Stimulated activated CD4-positive, alpha-beta T cell treated with anti-CD3 and anti-CD28 coated beads, Interleukin-2, amount 100 ng/mL, for 24 hours (primary cell): ENCODE measurements around the gene NRCAM.
"Not testable (repeated sequence)": the region's sequence is repeated elsewhere in the genome, so short reads cannot be mapped to it uniquely, and the experiment has no call there.

Experiments used
- DNase-seq, 2 donors: peaks; one replicate each; pipeline ENCODE4 v3.0.0-alpha.2; 2020

Gene NRCAM

DNA sequence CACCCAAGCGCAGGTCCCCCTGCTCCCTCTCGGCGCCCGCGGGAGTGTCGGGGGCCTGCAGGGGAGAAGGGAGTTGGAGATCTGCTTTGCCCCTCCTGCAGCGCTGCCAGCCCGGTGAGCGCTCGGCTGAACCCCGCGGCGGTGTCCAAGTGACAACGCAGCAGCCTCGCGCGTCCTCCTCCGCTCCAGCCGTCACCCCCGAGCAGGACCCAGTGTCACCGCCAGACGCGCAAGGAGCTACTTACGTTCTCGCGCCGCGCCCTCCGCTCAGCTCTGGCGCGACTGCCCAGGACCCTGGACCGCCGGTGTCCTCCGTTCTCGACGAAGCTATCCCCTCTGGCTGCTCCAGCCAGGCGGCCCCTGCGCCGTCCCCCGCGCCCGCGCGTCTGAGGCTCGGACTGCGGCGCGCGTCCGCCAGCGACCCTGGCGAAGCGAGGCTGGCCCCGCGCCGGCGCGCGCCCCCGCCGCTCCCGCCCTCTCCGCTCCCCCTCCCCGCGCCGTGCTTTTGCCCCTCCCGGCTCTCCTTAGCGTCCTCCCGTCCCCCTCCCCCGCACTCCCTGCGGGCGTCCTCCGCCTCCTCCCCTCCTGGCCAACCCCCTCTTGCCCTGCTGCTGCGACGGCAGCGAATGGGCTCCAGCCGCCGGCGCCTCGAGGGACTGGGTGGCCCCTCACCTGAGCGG is at the start of gene NRCAM:
Gene NRCAM (minus strand): TSS at position 439 of the 680 bp plus-strand sequence. CDS start 216,372 bp downstream, outside the sequence.
- peak; percentile 23 to 49 for DNase-seq

DNA sequence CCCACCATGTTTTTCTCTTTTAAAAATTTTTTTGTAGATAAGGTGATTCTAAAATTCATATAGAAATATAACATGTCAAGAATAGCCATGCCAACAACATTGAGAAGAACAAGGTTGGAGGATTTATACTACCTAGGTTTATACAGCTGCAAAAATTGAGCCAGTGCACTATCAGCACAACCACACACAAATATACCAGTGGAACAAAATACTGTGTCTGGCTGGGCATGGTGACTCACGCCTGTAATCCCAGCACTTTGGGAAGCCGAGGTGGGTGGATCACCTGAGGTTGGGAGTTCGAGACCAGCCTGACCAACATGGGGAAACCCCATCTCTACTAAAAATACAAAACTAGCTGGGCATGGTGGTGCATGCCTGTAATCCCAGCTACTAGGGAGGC is 48.3 kb upstream of the NRCAM start:
- not testable (repeated sequence) for DNase-seq

DNA sequence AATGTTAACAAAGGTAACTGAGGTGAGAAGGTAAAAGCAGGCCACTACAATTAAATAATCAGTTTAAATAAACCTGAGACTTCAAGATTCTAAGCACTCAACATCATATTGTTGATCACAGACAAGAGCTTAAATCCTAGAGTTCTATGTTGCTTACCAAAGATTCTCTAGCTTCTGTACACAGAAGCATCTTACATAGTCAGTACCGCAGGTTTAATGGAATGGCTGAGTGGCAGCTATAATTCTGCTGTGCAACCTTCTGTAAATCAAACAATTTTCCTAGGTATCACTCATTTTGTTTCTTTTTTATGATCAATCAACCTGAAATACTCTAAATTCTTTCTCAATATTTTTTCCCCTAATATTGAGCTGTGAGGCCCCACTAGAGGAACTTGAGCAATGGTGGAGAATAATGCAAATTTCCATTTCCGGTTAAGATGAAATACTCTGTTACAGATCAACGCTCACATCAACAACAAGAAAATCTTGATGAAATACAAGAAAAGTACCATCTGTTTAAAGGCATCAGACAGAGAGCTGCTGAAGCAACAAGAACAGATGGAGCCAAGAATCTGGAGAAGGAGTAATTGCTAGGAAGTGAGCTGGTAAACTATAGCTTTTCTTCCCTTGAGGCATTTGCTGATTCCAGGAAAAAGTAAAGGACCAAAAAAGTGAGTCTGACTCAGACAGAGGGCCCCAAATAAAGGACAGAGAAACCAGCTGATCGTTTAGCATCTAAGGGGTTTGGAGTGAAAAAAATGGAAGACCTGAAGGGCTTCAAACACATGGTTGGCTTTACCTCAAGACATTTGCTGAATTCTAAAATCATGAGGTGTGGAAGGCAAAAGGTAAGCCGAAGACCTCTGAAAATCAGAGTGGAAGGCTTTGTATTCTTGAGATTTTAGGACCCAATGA is 47.1 kb upstream of the NRCAM start:
- DNase-seq, result no peak

DNA sequence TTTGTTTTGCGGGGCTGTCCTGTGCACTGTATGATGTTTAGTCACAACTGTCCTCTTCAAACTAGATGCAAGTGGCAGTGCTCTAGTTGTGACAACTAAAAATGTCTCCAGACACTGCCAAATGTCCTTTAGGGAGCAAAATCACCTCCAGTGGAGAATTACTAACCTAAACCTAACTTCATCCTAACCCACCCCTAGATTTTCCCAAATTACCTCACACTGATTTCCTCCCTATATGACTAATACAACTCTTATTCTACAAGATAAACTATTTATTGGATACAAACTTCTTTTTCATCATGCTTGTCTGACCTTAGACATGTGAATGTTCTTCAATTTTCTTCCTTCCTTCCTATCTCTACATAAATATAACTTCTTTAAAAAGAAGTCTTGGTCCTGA is 43.3 kb upstream of the NRCAM start:
- DNase-seq, result no peak

DNA sequence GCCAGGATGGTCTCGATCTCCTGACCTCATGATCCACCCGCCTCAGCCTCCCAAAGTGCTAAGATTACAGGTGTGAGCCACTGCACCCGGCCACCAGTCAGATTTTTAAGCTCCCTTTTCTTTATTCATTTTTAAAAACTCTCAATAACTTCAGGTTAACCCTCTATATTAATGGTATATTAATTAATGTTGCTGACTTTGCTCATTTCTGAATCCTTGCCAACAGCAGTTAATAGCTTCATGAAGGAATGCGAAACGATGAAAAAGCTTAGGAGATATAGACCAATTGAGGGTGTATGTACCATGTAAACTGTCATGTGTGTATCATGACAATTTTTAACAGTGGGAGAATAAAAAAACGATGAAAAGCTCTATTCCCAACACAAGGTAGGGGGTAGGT is 42.2 kb upstream of the NRCAM start:
- DNase-seq, result no peak

DNA sequence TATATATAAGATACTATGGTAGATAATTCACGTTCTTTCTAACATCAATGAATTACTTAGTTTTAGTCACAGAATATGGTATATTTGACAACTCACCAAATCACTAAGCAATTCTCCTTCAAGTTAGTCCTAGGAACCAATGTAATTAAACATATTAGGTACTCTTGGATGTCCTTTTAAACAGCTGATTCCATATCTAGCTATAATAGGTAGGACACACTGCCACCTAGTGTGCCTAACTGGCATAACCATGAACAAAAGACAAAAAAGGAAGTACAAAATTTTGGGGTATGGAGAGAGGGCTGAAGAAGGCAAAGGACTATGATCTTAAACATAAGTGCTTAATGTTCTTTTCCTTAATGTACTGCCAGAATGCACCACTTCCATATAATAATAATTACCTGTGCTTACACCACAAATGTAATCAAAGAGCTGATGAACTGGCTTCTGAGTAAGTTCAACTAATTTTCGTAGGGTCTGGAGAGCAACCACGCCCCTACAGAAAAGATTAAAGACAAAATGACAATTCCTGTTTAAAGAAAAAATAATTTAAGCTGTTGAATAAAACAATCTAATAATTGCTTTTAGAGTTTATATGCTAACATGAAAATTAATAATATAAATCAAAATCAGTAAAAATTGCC is 41.0 kb upstream of the NRCAM start:
- peak; percentile 49 to 57 for DNase-seq

DNA sequence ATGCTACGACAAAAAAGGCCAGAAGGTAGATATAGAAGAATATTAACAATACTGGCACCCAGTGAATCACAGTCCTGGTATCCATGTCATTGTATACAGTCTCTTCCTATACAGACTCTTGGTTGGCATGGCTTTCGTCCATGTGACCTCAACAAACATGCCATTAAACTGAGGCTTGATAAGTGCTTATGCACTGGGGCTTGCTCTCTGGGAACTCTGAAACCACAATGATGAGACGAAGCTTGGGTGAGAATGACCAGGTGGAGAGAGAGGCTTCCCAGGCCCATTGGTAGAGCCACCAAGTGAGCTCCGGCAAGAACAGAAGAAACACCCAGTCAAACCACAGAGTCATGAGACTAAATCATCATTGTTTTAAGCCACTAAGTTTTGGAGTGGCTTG is 36.5 kb upstream of the NRCAM start:
- DNase-seq, result no peak

DNA sequence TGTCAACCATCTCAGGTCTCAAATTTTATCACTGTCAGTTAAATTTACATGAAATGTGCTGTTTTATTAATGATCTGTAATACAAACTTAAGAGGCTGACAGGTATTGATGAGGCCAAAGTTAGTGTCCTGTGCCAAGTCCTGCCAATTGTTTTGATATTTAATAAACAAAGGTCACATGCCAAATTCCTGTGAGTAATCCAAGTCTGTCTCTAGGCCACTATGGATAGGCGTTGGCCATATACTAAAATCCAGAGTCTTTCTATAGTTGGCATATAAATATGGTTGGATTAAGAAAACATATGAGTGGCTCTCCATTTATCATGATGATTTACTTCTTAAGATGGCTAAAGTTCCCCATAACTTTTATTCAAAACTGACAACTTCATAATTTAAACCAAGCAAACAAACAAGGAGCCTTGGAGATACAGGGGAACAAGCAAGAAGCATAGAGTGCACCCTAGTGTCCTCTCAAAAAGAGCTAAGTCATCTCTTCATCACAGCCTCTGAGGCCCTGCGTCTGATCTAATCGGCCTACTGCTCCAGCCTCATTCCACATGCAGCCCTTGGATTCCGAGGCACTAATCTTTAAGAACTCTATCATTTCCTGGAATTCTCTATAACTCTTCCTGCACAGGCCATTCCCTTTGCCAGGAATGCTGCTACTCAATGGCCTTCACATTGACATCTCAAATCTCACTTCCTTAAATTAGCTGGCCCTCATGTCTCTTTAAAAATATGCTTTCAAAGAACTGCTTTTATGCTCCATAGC is 32.7 kb upstream of the NRCAM start:
- DNase-seq, result no peak

DNA sequence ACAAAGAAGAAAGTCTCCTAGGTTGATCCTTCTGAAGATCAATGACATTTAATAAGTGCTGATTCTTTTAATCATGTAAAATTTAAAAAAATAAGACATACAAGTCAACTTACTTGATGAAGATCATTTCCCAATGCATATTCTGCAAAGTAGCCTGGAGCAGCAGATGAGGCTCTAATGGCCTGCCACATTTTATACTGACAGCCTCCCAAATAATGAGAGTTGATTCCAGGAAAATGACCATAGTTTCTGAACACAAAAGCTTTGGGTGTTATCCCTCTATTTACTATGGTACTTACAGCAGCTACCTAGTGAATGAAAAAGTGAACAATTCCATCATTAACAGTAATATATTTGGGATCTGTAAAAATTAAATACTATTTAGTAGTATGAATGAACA is 31.4 kb upstream of the NRCAM start:
- DNase-seq, result no peak

DNA sequence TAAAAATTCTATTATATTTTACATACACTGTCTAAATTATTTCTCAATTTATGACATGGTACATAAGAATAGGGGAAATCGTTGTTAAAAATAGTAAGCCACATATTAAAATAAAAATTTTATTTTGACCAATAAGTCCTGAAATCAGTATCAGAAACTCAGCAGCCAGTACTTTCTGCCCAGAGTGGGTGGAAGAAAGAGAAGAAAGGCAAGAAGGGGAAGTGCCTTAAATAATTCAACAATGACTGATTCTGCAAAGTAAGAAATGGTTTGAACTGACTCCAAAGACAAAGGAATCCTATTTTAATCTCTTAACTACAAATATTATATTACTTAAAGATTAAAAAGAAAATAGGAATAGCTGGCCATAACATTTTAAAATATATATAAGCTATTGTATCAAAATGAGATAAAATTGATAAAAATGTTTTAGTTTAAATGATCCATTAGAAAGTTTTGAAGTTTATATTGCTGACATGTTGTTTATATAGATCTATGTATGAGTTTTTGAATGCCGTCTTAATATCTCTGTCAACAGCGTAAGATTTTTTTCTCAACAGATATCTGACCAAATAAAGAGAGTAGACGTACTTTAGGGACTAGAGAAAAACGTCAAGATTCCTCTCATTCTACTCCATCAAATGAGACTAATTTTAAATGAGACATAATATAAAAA is 30.2 kb upstream of the NRCAM start:
- no peak for DNase-seq

DNA sequence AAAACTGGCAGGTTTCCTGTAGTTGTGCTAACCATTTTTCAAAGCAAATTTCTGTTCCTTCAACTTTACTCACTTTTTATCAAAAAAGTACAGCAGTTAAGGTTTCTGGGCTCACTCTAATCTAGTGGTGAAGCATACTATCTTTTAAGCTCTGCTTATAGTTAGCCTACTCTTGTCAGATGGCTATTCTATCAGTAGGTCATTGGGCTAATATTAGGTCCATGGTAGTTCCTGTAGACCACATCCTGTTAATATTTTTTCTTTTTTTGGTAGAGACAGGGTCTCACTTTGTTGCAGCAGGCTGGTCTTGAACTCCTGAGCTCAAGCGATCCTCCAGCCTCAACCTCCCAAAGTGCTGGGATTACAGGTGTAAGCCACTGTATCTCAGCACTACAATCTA is 27.9 kb upstream of the NRCAM start:
- DNase-seq, result no peak

DNA sequence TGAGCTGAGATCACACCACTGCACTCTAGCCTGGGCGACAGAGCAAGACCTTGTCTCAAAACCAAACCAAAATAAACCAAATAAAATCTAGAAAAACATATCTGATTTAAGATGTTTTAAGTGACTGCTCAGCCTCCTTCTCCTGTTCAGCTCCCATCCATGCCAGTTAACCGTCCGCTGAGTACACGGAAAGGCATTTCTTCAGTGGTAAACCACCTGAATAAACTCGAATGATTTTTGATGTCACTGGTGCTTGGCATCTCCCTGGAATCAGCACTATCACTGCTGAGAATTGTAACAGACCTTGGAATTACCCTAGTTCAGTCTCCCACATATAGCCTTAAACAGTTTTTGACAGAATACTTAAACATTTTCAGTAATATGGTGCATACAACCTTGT is 24.1 kb upstream of the NRCAM start:
- no peak for DNase-seq

DNA sequence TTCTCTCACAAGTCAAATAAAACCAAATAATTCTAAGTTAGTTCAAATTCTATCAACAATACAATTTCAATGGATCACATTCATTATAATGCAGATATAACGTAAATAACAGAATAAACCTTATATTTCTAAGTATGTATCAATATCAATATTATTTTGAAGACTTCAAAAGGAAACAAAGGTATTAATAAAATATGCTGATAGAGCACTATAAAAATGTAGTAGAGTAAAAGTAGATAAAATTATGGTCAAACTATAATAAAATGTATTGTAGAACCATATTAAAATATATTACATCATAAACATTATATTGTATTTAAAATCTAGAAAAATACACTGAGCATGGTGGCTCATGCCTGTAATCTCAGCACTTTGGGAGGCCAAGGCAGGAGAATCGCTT is 23.5 kb upstream of the NRCAM start:
- no peak for DNase-seq

DNA sequence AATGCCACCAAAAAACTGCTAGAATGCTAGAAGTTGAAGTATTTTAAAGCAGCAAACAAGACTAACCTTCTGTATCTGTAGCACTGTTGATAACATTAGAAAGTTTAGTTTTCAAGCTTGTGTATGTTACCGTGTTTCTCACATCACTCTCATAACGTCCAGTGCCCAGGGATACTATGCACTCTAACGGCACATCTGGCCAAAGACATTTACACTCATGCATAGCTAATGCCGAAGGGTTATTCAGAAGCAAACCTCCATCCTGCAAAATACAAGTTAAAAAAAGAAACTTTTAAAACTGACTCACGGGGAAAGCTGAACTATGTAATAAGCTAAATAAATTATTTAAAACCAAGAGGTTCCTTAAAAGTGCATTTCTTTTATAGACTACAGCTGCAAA is 22.9 kb upstream of the NRCAM start:
- DNase-seq, result no peak

DNA sequence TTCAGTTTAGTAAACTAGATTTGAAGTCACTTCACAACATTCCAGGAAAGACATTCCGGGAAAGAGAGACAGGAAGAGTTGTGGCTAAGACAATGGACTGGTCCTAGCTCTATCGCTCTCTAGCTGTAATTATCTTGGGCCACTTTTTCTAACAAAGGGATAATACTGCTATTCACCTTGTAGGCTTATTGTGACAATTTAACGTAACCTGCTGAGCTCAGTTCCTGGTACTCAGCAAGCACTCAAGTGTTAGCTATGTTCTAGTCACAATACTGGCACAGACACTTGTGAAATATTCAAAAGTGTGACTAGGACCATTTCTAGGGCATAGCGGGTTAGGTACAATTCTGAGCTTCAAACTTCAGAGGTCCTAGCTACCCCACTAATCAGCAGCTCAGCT is 12.0 kb upstream of the NRCAM start:
- no peak for DNase-seq

DNA sequence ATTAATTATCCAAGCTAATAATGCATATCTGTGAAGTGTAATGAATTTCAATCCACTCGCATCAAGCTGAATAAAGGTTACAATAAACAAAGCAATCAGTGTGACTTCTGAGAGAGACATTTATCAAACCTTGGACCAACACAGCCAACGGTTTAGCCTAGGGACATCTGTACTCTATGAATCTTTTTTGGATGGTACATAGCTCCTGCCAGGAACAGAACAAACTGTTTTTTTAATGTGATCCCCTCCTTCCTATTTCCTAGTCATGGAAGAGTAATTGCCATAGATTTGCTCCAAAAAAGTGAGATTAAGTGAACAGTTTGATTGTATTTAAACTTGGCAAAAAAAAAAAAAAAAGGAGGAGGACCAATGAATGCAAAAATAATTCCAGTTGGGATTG is 11.2 kb upstream of the NRCAM start:
- DNase-seq, result no peak

DNA sequence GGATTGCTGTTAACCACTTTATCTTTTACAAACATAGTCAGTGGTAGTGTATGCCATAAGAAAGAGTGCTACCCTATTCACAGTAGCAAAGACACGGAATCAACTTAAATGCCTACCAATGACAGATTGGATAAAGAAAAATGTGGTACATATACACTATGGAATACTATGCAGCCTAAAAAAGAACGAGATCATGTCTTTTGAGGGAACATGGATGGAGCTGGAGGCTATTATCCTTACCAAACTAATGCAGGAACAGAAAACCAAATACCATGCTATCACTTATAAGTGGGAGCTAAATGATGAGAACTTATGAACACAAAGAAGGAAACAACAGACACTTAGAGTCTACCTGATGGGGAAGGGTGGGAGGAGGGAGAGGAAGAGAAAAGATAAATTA is 10.1 kb upstream of the NRCAM start:
- DNase-seq, result not testable (repeated sequence)

DNA sequence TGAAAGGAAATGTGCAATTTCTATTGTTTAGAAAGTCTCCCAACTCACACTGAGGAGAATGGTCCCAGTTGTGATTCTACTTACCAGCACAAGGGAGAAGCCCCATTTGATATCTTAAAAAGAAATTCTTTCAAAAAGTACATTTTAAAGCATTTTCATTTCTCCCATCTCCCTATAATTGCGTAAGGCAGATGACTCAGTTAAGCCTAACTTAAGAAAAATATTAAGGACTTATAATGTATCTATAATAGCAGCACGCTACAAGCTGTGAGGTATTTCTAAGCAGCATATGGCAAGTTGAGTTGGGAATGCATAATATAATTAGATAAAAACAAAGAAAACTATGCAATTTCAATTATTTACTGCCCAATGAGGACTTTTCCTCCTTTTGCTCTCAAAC is 8.5 kb upstream of the NRCAM start:
- DNase-seq, result no peak

DNA sequence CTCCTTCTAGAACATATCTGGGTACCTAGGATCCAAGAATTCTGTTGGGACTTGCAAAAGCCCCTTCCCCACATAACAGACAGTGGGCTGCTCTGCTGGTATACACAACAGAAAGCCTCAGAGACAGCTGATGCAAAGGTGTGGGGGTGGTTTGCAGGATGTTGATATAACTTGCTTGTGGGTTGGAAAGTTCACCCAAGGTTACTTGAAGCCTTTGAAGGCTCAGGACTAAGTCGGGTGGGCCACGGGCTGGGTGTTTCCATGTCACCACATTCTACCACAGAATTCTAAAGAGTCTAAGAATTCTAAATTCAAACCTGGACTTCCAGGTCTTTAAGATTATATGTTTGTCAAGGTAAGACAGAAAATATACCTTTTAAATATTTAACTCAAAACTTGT is 7.4 kb upstream of the NRCAM start:
- no peak for DNase-seq

DNA sequence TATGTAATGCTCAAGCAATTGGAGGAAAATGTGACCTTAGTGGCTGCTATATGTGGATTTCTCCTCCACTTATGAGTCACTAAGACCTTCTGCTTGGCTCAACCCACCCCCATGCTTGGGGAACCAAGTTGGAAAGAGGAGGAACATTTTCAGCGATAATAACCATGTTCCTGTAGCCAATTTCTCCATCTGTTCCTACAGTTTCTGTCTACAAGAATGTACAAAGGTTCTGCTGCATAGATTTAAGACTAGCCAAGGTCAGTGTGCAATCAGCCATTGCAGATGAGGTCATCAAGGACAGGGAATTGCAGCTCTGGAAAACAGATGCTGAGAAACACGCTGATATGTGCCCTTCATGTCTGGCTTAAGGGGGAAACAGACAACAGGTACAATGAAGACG is 5.6 kb upstream of the NRCAM start:
- DNase-seq, result no peak

DNA sequence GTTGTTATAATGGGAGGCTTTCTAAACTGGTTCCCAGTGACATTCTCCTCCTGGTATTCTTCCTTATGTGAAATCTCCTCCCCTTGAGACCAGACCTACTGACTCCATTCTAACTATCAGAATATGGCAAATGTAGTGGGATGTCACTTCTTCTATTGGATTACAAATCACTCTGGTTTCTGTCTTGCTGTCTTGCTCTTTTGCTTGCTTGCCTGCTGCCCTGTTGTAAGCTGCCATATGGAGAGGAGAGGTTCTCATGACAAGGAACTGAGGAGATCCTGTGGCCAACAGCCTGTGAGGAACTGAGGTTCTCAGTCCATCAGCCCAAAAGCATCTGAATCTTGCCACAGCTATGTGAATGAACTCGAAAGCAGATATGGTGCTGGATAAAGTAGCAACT is 4.7 kb upstream of the NRCAM start:
- DNase-seq, result no peak

DNA sequence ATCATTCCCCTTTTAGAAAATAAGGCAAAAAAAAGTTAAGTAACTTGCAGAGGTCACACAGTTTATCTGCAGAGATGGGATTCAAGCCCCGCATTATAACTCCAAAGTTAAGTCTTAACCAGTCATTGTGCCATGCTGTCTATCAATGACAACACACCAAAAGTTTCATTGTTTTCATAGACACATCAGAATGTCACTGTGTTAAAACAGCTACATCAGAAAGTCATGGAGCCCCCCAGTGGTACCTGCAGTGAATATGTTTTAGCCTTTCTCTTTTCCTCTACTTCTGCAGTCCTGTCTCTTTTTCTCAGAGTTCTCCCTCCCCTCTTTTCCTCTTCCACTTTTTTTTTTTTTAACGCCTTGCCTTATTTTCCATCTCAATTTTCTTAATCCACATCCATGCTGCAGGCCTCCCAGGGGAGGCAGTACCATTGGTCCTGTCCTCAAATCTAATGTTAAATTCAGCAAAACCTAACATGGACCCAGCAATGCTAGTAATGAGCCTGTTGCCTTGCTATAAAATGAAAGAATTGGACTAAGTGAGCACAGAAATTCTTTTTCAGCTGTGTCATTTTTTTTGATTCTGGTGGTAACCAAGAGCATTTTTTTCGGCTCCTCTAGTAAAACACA is 3.8 kb upstream of the NRCAM start:
- no peak for DNase-seq
